ENCODE results near the gene TSKU. TPM values are rescaled to one million over a fixed set of nuclear protein-coding genes. Genes with fewer than 3 reads are reported as not detected.

The TSKU gene
- total and polyA plus RNA-seq, 9 of the 15 experiments (the other 6 are each of a cell fraction or from before 2014, with no cell fraction given): 0.60 to 11.9 (median 8.4) TPM

GRCh38 chr11:76735841-76736240 lies 47.3 kb upstream of the TSKU start (continued):
- TF ChIP-seq, protein P1, sequence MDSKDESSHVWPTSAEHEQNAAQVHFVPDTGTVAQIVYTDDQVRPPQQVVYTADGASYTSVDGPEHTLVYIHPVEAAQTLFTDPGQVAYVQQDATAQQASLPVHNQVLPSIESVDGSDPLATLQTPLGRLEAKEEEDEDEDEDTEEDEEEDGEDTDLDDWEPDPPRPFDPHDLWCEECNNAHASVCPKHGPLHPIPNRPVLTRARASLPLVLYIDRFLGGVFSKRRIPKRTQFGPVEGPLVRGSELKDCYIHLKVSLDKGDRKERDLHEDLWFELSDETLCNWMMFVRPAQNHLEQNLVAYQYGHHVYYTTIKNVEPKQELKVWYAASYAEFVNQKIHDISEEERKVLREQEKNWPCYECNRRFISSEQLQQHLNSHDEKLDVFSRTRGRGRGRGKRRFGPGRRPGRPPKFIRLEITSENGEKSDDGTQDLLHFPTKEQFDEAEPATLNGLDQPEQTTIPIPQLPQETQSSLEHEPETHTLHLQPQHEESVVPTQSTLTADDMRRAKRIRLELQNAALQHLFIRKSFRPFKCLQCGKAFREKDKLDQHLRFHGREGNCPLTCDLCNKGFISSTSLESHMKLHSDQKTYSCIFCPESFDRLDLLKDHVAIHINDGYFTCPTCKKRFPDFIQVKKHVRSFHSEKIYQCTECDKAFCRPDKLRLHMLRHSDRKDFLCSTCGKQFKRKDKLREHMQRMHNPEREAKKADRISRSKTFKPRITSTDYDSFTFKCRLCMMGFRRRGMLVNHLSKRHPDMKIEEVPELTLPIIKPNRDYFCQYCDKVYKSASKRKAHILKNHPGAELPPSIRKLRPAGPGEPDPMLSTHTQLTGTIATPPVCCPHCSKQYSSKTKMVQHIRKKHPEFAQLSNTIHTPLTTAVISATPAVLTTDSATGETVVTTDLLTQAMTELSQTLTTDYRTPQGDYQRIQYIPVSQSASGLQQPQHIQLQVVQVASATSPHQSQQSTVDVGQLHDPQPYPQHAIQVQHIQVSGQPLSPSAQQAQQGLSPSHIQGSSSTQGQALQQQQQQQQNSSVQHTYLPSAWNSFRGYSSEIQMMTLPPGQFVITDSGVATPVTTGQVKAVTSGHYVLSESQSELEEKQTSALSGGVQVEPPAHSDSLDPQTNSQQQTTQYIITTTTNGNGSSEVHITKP (IDR thresholded peaks at IDR 0.05; ENCODE audit: partially characterized antibody): peak; percentile 65
- no peak for TF ChIP-seq ESRRB (CRISPR knock-in tag; IDR thresholded peaks at IDR 0.05; ENCODE audit: borderline replicate concordance)
- TF ChIP-seq, protein P2, sequence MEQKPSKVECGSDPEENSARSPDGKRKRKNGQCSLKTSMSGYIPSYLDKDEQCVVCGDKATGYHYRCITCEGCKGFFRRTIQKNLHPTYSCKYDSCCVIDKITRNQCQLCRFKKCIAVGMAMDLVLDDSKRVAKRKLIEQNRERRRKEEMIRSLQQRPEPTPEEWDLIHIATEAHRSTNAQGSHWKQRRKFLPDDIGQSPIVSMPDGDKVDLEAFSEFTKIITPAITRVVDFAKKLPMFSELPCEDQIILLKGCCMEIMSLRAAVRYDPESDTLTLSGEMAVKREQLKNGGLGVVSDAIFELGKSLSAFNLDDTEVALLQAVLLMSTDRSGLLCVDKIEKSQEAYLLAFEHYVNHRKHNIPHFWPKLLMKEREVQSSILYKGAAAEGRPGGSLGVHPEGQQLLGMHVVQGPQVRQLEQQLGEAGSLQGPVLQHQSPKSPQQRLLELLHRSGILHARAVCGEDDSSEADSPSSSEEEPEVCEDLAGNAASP (IDR thresholded peaks at IDR 0.05): no peak
- TF ChIP-seq PRPF4 (IDR thresholded peaks at IDR 0.05; ENCODE audit: insufficient read depth, low read depth, low read length, poor library complexity, severe bottlenecking): no peak
- TF ChIP-seq JUND (IDR thresholded peaks at IDR 0.05; ENCODE audit: borderline replicate concordance, low read depth, low read length): peak; percentile 56; the same call in 1 of the 2 replicates
- peak; percentile 69; the same call in 2 of the 3 replicates for TF ChIP-seq JUND (tag; IDR thresholded peaks at IDR 0.05; ENCODE audit: borderline replicate concordance, low read depth, low read length)
- TF ChIP-seq KAT7 (CRISPR knock-in tag; IDR thresholded peaks at IDR 0.05; ENCODE audit: borderline replicate concordance): 0 out of 2 replicates have a peak, but pooled peaks have one; percentile 30
- no peak for TF ChIP-seq TARDBP (IDR thresholded peaks at IDR 0.05)
- TF ChIP-seq, protein P3, sequence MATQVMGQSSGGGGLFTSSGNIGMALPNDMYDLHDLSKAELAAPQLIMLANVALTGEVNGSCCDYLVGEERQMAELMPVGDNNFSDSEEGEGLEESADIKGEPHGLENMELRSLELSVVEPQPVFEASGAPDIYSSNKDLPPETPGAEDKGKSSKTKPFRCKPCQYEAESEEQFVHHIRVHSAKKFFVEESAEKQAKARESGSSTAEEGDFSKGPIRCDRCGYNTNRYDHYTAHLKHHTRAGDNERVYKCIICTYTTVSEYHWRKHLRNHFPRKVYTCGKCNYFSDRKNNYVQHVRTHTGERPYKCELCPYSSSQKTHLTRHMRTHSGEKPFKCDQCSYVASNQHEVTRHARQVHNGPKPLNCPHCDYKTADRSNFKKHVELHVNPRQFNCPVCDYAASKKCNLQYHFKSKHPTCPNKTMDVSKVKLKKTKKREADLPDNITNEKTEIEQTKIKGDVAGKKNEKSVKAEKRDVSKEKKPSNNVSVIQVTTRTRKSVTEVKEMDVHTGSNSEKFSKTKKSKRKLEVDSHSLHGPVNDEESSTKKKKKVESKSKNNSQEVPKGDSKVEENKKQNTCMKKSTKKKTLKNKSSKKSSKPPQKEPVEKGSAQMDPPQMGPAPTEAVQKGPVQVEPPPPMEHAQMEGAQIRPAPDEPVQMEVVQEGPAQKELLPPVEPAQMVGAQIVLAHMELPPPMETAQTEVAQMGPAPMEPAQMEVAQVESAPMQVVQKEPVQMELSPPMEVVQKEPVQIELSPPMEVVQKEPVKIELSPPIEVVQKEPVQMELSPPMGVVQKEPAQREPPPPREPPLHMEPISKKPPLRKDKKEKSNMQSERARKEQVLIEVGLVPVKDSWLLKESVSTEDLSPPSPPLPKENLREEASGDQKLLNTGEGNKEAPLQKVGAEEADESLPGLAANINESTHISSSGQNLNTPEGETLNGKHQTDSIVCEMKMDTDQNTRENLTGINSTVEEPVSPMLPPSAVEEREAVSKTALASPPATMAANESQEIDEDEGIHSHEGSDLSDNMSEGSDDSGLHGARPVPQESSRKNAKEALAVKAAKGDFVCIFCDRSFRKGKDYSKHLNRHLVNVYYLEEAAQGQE (IDR thresholded peaks at IDR 0.05; ENCODE audit: borderline replicate concordance): peak; percentile 28; the same call in 1 of the 2 replicates
- TF ChIP-seq, protein P3 (CRISPR knock-in tag; IDR thresholded peaks at IDR 0.05; ENCODE audit: low read depth): no peak
- no peak for TF ChIP-seq HDAC8 (tag; IDR thresholded peaks at IDR 0.05)
- no peak for TF ChIP-seq ZNF253 (CRISPR knock-in tag; conservative IDR thresholded peaks at IDR 0.05)
- TF ChIP-seq TAF9B (IDR thresholded peaks at IDR 0.05; ENCODE audit: partially characterized antibody): no peak
- TF ChIP-seq KLF16 (IDR thresholded peaks at IDR 0.05): no peak
- 0 out of 2 replicates have a peak, but pooled peaks have one; percentile 27 for TF ChIP-seq MYC (IDR thresholded peaks at IDR 0.05; ENCODE audit: low read depth, low read length)
- TF ChIP-seq MYC (CRISPR knock-in tag; IDR thresholded peaks at IDR 0.05; ENCODE audit: borderline replicate concordance, low read depth): no peak

Data from K562 (cell line).